ENCODE data around the gene FAM216A.
"Not testable (repeated sequence)": the region's sequence is repeated elsewhere in the genome, so short reads cannot be mapped to it uniquely, and the experiment has no call there.

The FAM216A gene

DNA sequence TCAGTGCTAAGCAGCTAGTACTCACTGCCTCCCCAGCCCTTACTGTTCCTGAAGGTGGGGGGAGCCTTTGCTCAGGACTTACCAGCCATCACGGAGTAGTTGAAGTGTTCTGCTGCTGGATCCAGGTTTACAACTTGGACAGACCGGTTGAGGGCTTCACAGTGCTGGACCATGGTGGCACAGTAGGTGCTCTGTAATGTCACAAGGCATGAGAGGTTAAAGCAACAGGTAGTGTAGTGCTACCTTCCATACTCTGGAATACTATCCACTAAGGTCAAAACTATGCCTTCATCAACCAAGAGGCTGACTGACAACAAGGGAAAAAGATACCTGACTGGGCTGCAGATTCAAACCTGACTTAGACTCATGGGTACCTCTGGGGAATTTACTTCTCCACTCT is 3.6 kb upstream of the FAM216A start:
- no peak for DNase-seq (ENCODE audit: low read depth)
- TF ChIP-seq CTCF (conservative IDR thresholded peaks at IDR 0.05; ENCODE audit: low read length): no peak
- no peak overlapping the region for H3K4me3 ChIP-seq (ENCODE audit: low read length)

- not testable (repeated sequence) for H3K4me3 ChIP-seq (ENCODE audit: low read length); DNase-seq (ENCODE audit: low read depth)
Measured at GRCh38 chr12:110465765-110466164, 2.9 kb upstream of the FAM216A start.

GRCh38 chr12:110466791-110467190 is 1.9 kb upstream of the FAM216A start:
- no peak for DNase-seq (ENCODE audit: low read depth)

DNA sequence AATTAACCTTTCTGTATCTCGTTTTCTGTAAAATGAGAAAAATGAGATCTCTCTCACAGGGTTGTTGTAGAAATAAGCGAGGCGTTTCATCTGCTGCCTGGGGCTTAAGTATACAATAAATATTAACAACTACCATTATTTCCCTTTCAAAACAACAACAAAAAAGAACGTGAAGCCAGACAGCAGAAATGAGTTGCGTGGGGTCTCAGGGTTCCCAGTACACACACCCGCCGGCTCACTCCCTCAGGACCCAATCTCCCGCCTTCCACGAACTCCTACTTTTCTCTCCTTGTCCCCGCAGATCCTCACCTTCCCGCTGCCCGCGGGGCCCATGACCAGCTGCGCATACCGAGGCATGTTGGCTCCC is 815 bp upstream of the FAM216A start:
- DNase-seq (ENCODE audit: low read depth): no peak
- no peak for TF ChIP-seq CTCF (conservative IDR thresholded peaks at IDR 0.05; ENCODE audit: low read length)
- H3K4me3 ChIP-seq (ENCODE audit: low read length): peak overlapping the region; percentile 95

More at GRCh38 chr12:110466791-110467190, 1.9 kb upstream of the FAM216A start:
- no peak overlapping the region; the same call in 1 of the 2 replicates for H3K4me3 ChIP-seq (ENCODE audit: low read length)
- TF ChIP-seq CTCF (conservative IDR thresholded peaks at IDR 0.05; ENCODE audit: low read length): no peak

- no peak overlapping the region for H3K4me3 ChIP-seq (ENCODE audit: low read length)
- no peak for TF ChIP-seq CTCF (conservative IDR thresholded peaks at IDR 0.05; ENCODE audit: low read length)
- peak; percentile 2 for DNase-seq (ENCODE audit: low read depth)
Measured at GRCh38 chr12:110475426-110475825, 6.8 kb downstream of the FAM216A start.

DNA sequence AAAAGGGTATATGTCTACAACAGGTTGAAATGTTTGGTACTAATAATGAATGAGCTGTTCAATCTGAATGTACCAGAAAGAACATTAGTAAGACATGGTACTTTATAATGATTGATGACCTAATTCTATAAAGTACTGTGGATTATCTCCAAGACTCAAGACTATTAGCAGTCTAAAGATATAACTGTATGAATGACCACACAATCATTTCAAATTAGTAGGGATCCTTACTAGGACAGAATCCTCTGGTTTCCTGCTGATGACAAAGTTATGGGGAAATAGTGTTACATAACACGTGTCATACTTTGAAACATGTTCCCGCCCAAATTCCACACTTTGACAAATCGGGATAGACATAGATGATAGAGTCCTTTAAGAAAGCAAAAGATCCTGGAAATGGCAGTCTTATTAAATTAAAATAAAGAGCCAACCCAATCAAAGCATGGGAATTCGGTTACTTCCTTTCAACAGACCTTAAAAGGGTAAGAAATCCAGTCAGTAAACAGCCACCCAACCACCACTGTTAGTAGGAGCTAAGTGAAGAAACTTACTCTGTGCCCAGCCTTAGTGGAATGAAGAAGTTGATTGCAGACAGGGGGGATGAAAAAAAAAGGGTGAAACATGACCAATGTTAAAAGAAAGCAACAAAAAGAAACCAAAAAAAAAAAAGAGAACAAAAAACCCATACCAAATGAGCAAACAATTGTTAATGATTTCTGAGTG is 30.5 kb downstream of the FAM216A start:
- DNase-seq (ENCODE audit: low read depth): peak; percentile 64
- TF ChIP-seq CTCF (conservative IDR thresholded peaks at IDR 0.05; ENCODE audit: low read length): no peak
- no peak overlapping the region for H3K4me3 ChIP-seq (ENCODE audit: low read length)

DNA sequence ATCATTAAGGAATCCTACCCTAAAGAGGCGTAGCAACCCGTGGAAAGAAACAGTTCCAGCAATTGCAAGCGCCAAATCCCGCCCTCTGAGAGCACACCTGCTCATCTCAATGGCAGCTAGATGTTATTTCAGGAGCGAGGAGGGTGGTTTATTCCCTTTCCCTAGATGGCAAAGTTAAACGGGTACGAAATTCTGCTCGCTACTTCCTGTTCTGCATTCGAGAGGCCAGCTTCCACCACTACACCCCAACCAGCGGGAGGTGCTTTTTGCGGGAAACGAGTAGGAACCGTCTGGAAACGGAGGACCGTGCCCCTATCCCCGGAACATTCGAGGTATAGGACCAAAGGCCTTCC is 32.7 kb downstream of the FAM216A start:
- peak overlapping the region; percentile 95 for H3K4me3 ChIP-seq (ENCODE audit: low read length)
- no peak for TF ChIP-seq CTCF (conservative IDR thresholded peaks at IDR 0.05; ENCODE audit: low read length)
- peak; percentile 46 for DNase-seq (ENCODE audit: low read depth)
